ENCODE measurements around the gene VEGFD.

Gene VEGFD

GRCh38 chrX:15416133-15416993 is 32.1 kb upstream of the VEGFD start:
- no peak overlapping the region for H3K4me3 ChIP-seq (ENCODE audit: low read depth, low read length)
- DNase-seq (ENCODE audit: low read depth) = no peak
- in situ Hi-C loops (cut with HindIII; ENCODE audit: low sequenced_read_pairs) = no loop called here
- no peak for TF ChIP-seq CTCF (IDR thresholded peaks at IDR 0.05; ENCODE audit: low read depth, low read length, missing control alignments)

GRCh38 chrX:15413101-15413500 is 28.9 kb upstream of the VEGFD start:
- no peak overlapping the region for H3K4me3 ChIP-seq (ENCODE audit: low read depth, low read length)
- in situ Hi-C loops (cut with HindIII; ENCODE audit: low sequenced_read_pairs) = no loop called here
- TF ChIP-seq CTCF (IDR thresholded peaks at IDR 0.05; ENCODE audit: low read depth, low read length, missing control alignments) = no peak
- no peak for DNase-seq (ENCODE audit: low read depth)

DNA sequence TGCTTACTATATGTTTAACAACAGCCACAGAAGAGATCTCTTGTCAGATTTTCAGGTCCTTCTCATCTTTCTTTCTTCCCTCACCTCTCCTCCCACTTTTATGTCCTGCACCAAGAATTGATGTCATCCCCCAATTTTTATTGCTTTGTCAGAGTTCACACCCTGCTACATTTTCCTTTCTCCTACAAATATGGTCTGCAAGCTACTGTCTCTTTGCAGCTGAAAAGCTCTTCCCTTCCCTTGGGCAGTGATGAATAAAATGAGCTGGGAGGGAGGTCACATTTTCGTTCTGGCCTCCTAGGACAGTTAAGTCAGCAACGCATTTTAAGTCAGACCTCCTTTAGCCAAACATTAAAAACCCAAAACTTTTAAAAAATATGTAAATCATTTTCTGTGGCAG is 26.7 kb upstream of the VEGFD start:
- no peak overlapping the region for H3K4me3 ChIP-seq (ENCODE audit: low read depth, low read length)
- TF ChIP-seq CTCF (IDR thresholded peaks at IDR 0.05; ENCODE audit: low read depth, low read length, missing control alignments) = no peak
- DNase-seq (ENCODE audit: low read depth) = no peak
- in situ Hi-C loops (cut with HindIII; ENCODE audit: low sequenced_read_pairs) = no loop called here

GRCh38 chrX:15410430-15410829 is 26.2 kb upstream of the VEGFD start:
- no peak for TF ChIP-seq CTCF (IDR thresholded peaks at IDR 0.05; ENCODE audit: low read depth, low read length, missing control alignments)
- in situ Hi-C loops (cut with HindIII; ENCODE audit: low sequenced_read_pairs) = no loop called here
- no peak for DNase-seq (ENCODE audit: low read depth)
- no peak overlapping the region for H3K4me3 ChIP-seq (ENCODE audit: low read depth, low read length)

DNA sequence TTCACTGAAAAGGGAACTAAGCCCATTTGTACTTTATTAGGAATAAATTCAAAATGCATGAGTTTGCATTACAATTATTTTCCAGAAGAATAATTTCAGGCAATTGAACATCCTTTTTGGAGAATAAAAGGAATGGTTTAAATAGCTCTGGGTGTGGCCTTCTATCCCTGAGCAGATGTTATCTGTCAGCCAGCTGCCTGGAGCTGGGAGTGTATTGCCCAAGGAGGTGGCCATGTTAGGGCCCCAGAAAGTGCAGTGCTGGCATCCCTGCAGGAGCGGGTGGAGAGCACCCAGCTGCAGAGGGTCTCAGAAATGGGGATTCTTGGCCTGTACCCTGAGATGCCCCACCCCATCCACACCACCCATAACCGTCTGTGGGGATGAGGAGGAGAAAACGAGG is 21.6 kb upstream of the VEGFD start:
- DNase-seq (ENCODE audit: low read depth) = no peak
- H3K4me3 ChIP-seq (ENCODE audit: low read depth, low read length) = no peak overlapping the region
- TF ChIP-seq CTCF (IDR thresholded peaks at IDR 0.05; ENCODE audit: low read depth, low read length, missing control alignments) = no peak
- in situ Hi-C loops (cut with HindIII; ENCODE audit: low sequenced_read_pairs) = no loop called here

GRCh38 chrX:15404401-15405096 is 20.3 kb upstream of the VEGFD start:
- no peak for DNase-seq (ENCODE audit: low read depth)
- in situ Hi-C loops (cut with HindIII; ENCODE audit: low sequenced_read_pairs) = no loop called here
- no peak for TF ChIP-seq CTCF (IDR thresholded peaks at IDR 0.05; ENCODE audit: low read depth, low read length, missing control alignments)
- no peak overlapping the region for H3K4me3 ChIP-seq (ENCODE audit: low read depth, low read length)

All from astrocyte of the cerebellum (primary cell).